GM06990 (cell line): ENCODE data around the gene BARX2.

Source experiments
- DNase-seq: peaks from one replicate; pipeline ENCODE4 v3.0.0-alpha.2; 2011; ENCODE audit not compliant: insufficient read length; ENCODE audit errors: extremely low read depth
- H3K27me3 ChIP-seq: replicated peaks from 2 replicates; pipeline ENCODE4 v1.6.0; 2011; ENCODE audit warnings: low read length; ENCODE audit not compliant: control insufficient read depth, insufficient read depth
- H3K36me3 ChIP-seq: 2 replicates; pipeline ENCODE4 v1.5.1; 2011; ENCODE audit warnings: low read length; ENCODE audit not compliant: control insufficient read depth, insufficient read depth
- H3K4me3 ChIP-seq: replicated peaks from 2 replicates; pipeline ENCODE4 v1.5.1; 2011; ENCODE audit warnings: low read depth, mild to moderate bottlenecking, control low read depth, low read length
- CTCF ChIP-seq: IDR thresholded peaks from 2 replicates; pipeline ENCODE4 v1.5.1; 2011; ENCODE audit warnings: low read length, control low read depth, mild to moderate bottlenecking, inconsistent platforms; ENCODE audit not compliant: insufficient read depth, poor library complexity, severe bottlenecking

The BARX2 gene

GRCh38 chr11:129388824-129389223 lies 13.2 kb downstream of the BARX2 start:
- H3K4me3 ChIP-seq, result no peak overlapping the region
- no peaks in the 10 kb centered on the region for H3K36me3 ChIP-seq
- no peak for DNase-seq
- no peaks in the 10 kb centered on the region; the same call in none of the 2 replicates for H3K27me3 ChIP-seq
- no peak for TF ChIP-seq CTCF

GRCh38 chr11:129390303-129390821 lies 14.7 kb downstream of the BARX2 start:
- Histone ChIP-seq H3K36me3 (no peaks in the 10 kb centered on the region), H3K4me3 (no peak overlapping the region), H3K27me3 (no peaks in the 10 kb centered on the region; the same call in 1 of the 2 replicates)
- no peak for DNase-seq
- no peak for TF ChIP-seq CTCF

- Histone ChIP-seq H3K4me3 (no peak overlapping the region), H3K36me3 (no peaks in the 10 kb centered on the region), H3K27me3 (no peaks in the 10 kb centered on the region; the same call in 1 of the 2 replicates)
- TF ChIP-seq CTCF, result no peak
- DNase-seq, result no peak
Observed at GRCh38 chr11:129391360-129391759, 15.7 kb downstream of the BARX2 start.

- Histone ChIP-seq H3K36me3 (no peaks in the 10 kb centered on the region), H3K4me3 (no peak overlapping the region), H3K27me3 (no peaks in the 10 kb centered on the region; the same call in 1 of the 2 replicates)
- no peak for TF ChIP-seq CTCF
- DNase-seq, result no peak
Observed at GRCh38 chr11:129391821-129392220, 16.2 kb downstream of the BARX2 start.

GRCh38 chr11:129392995-129393394 lies 17.3 kb downstream of the BARX2 start:
- no peak for TF ChIP-seq CTCF
- DNase-seq, result no peak
- no peaks in the 10 kb centered on the region for H3K36me3 ChIP-seq
- H3K4me3 ChIP-seq, result no peak overlapping the region
- no peaks in the 10 kb centered on the region; the same call in 1 of the 2 replicates for H3K27me3 ChIP-seq

- DNase-seq, result no peak
- no peak for TF ChIP-seq CTCF
- Histone ChIP-seq H3K36me3 (no peaks in the 10 kb centered on the region), H3K27me3 (no peaks in the 10 kb centered on the region; the same call in 1 of the 2 replicates), H3K4me3 (no peak overlapping the region)
Observed at GRCh38 chr11:129394709-129395108, 19.1 kb downstream of the BARX2 start.
